ENCODE results near the gene DNAAF5.

GRCh38 chr7:825386-825785 lies 98.9 kb downstream of the DNAAF5 start:
- TF ChIP-seq EP300 (IDR thresholded peaks at IDR 0.05) = no peak
- no peak for TF ChIP-seq POLR2AphosphoS5 (IDR thresholded peaks at IDR 0.05)
- no peak for TF ChIP-seq POLR2A (IDR thresholded peaks at IDR 0.05)
- no peak for TF ChIP-seq CTCF (IDR thresholded peaks at IDR 0.05)

All from suprapubic skin (tissue), 4 donors.